ENCODE data around the gene ATP9A.
"Not testable (repeated sequence)": the region's sequence is repeated elsewhere in the genome, so short reads cannot be mapped to it uniquely, and the experiment has no call there.

The ATP9A gene

GRCh38 chr20:51647674-51648570, 120.3 kb downstream of the ATP9A start:
- no peak for DNase-seq

GRCh38 chr20:51643810-51644209, 124.4 kb downstream of the ATP9A start:
- DNase-seq, result not testable (repeated sequence)

DNA sequence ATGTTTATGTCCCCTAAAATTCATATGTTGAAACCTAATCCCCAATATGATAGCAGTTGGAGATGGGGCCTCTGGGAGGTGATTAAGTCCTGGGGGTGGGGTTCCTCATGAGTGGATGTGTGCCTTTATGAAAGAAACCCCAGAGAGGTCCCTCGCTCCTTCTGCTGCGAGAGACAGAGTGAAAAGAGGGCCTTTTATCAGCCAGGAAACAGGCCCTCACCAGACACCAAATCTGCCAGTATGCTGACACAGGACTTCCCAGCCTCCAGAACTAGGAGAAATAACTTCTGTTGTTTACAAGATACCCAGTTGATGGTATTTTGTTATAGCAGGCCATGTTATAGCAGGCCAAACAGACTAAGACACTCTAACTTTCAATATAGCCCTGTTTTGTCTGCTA, 124.8 kb downstream of the ATP9A start:
- no peak for DNase-seq

DNA sequence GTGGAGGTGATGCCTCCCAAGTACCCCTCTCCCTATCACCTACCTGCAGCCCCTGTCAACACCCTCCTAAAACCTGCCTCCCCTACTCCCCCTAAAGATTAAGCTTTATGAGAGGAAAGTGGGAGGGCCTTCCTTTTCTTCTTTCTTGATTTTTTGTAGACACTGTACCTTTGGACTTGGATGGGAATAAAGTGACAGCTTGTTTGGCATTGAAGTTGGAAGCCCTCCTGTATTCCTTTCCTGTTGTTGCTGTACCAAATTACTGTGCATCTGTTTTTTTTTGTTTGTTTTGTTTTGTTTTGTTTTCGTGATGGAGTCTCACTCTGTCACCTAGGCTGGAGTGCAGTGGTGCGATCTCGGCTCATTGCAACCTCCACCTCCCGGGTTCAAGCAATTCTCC, 126.3 kb downstream of the ATP9A start:
- no peak for DNase-seq

- no peak for DNase-seq
Measured at GRCh38 chr20:51640743-51641142, 127.4 kb downstream of the ATP9A start.

- no peak for DNase-seq
Measured at GRCh38 chr20:51639206-51639832, 128.9 kb downstream of the ATP9A start.

- DNase-seq, result no peak
Measured at GRCh38 chr20:51637241-51637640, 130.9 kb downstream of the ATP9A start.

GRCh38 chr20:51636123-51636522, 132.1 kb downstream of the ATP9A start:
- DNase-seq, result no peak

DNA sequence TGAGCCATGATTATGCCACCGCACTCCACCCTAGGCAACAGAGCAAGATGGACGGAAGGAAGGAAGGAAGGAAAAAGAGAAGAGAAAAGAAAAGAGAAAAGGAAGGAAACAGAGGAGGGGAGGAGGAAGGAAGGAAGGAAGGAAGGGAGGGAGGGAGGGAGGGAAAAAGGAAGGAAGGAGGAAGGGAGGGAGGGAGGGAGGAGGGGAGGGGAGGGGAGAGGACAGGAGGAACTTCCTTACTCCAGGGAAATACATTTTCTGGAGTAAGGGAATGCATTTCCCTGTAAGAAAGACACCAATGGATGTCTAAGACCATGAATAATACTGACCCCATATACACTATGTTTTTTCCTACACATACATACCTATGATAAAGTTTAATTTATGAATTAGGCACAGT, 132.5 kb downstream of the ATP9A start:
- DNase-seq, result no peak

GRCh38 chr20:51634877-51635276, 133.3 kb downstream of the ATP9A start:
- no peak for DNase-seq

GRCh38 chr20:51634257-51634656, 133.9 kb downstream of the ATP9A start:
- no peak for DNase-seq

DNA sequence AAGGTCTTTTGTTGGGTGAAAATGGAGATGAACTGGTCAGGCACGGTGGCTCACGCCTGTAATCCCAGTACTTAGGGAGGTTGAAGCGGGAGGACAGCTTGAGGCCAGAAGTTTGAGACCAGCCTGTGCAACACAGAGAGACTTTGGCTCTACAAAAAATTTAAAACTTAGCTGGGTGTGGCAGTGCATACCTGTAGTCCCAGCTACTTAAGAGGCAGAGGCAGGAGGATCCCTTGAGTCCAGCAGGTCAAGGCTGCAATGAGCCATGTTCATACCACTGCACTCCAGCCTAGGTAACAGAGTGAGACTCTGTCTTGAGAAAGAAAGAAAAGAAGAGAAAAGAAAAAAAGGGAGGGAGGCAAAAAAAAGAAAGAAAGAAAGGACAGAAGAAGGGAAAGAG, 134.8 kb downstream of the ATP9A start:
- DNase-seq, result no peak

DNA sequence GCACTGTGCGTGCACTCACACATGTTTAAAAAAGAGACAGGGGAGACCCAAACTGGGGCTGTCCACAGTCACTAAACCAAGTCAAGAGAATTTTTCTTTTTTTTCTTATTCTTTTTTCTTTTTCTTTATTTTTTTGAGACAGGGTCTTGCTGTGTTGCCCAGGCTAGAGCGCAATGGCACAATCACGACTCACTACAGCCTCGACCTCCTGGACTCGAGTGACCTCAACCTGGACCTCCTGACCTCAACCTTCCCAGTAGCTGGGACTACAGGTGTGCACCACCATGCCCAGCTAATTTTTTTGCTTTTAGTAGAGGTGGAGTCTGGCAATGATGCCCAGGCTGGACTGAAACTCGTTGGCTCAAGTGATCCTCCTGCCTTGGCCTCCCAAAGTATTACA, 136.2 kb downstream of the ATP9A start:
- no peak for DNase-seq

- no peak for DNase-seq
Measured at GRCh38 chr20:51631011-51631950, 136.9 kb downstream of the ATP9A start.

DNA sequence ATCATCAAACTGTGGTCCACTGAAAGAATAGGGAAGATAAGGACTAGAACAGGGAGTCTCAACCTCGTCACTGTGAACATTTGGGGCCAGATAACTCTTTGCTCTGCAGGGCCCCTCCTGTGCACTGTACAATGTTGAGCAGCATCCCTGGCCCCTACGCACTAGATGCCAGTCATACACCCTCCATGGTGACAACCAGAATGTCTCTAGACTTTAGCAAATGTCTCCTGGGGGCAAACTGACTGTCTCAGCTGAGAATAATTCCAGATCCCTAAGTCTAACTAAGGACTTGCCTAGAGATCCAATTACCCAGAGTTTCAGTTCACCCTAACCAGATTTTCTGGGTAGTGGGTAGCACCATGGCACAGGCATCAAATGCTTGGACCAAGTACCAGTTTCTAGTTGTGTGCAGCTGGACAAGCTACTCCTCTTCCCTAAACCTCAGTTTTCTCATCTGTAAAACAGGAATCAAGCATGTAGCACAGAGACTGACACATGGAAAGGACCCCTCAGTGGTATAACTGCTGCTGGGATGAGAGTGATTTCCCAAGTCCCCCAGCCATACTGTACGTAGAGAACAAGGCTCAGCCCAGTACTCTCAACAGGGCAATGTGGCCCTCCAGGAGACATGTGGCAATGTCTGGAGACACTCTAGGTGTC, 138.7 kb downstream of the ATP9A start:
- DNase-seq, result no peak

DNA sequence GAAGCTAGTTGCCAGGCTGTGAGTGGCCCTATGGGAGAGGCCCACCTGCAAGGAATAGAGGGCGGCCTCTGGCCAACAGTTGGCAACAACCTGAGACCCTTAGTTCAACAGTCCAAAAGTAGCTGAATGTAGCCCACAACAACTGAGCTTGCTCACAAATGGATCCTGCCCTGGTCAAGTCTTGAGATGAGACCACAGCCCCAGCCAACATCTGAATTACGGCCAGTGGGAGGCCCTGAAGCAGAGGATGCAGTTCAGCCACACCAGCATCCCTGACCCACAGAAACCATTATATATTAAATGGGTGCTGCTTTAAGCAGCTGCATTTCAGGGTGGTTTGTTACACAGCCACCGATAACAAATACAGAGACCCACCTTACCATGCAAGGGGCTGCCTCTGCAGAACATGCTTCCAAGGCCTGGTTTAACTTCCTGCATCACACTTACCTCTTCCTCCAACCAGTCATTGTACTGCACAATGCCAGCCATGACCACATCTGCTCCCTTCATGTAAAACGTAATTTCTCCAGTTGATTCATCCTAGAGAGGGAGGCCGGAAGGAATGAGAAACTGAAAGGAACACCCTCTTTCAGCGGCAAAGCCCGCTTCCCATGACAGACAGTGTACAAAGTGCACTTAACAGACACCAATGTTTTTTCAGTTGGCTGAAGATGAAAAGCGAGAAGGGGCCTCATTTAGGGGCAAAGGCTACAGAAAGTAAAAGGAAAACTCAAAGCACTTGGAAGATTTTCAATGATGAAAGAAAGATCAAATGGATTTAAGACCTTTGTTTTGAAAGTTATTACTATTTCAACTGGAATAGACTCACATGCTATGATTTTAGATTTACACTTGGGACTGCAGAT, 139.4 kb downstream of the ATP9A start:
- DNase-seq, result no peak

- no peak for DNase-seq
Measured at GRCh38 chr20:51627586-51627985, 140.6 kb downstream of the ATP9A start.

- no peak for DNase-seq
Measured at GRCh38 chr20:51625105-51625504, 143.1 kb downstream of the ATP9A start.

DNA sequence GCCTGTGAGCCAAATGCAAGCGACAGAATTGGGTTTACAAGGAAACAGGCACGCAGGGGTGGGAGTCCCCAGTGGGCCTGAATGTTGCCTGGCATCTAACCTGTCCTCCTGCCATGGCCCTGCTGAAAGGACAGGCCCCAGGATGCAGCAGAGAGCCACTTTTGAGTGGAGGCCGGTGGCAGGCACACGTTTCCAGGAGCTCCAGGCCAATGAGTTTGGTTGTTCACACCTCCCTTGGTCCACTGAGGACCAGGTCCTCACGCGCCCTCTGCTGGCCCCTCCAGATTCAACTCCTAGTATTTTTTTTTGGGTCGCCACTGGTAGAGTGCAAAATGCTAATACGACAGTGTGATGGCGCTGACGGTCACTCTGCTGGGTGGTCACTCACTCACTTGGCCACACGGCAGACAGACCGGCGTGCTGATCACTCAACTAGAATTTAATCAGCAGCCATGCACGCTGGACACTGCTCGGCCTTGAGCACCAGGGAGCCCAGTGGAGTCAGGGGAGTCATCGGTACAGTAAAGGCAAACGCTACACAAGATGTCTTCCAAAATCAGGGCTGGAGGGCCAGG, 143.9 kb downstream of the ATP9A start:
- no peak for DNase-seq

DNA sequence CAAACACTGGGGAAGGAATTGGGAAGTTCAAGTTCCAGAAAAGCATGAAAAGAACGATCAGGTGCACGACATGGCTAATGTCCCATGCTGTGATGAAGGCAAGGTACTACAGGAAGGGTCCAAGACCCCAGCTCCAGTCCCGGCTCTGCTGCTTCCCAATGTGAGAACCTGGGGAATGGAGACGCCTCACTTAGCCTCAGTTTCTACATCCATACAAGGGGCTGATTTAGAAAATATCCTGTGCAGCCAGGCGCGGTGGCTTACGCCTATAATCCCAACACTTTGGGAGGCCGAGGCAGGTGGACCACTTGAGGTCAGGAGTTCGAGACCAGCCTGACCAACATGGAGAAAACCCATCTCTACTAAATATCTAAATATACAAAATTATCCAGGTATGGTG, 144.9 kb downstream of the ATP9A start:
- no peak for DNase-seq
